HG03520 (cell line): Measurements from ENCODE around the gene METTL5.
"Not testable (repeated sequence)": the region's sequence is repeated elsewhere in the genome, so short reads cannot be mapped to it uniquely, and the experiment has no call there.

Experiments used
- ATAC-seq: cut with Tn5 transposase; IDR thresholded peaks from one replicate; pipeline ENCODE4 v1.9.1; 2021; ENCODE audit warnings: mild to moderate bottlenecking, moderate library complexity; ENCODE audit not compliant: unreplicated experiment

Gene METTL5

DNA sequence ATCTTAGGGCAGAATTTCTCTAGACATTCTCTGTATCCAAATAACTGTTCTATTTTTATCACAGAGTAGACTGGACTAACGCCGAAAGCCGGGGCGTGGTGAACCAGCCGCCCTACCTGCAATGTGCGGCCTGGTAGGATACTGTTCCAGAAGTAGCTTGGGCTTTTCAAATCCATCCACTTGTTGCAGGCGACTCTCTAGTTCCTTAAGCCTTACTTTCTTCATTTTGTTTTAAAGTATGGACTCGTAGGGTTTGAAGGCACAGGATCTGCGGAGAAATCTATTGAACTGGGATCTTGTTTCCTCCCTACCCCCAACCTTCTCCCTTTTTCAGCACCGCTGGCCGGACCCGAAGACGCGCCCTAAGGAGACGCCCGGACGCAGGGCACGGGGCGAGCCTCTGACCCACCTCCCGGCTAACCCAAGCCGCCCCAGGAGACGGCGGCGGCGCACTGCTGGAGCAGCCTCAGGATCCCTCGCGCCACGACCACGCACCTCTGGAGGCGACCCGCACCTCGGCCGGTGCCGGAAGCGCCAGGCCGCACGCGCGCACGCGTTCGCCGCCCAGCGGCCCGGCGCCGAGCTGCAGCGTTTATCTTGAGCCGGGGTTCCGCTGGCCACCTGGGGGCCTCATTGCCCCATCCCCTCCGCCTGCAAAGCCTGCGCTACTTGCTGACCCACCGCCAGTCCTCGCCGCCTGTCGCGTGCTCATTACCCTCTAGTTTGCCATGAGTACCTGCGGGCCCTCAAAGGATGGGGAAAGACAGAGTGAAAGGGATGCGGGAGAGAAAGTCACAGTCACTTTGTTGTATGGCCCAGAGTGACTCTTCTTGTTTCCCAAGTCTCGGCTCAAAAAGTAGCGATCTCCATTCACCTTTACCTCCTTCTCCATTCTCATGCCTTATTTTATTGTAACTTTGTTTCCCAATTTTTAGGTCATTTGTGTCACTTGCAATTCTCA is at the start of gene METTL5:
METTL5 (minus strand) TSS at position 533 of the 961 bp plus-strand sequence; CDS start at position 225, 308 bp downstream.
- ATAC-seq, result peak; percentile 64

DNA sequence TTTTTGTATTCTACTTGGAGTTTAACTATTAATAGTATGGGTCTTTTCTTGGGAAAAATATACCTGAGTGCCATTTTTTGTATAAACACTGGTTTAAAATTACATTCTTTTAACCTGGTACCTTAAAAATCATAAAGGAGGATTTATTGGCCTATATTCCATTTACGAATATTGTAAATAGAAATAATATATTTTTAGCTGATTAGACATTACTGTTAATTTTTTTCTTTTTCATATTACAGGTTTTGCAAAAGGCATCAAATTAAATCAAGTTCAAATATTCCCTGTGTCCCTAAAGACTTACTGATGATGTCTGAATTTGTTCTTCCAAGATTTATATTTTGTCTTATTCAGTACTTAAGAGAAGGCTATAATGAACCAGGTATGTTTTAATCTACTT is 47.3 kb upstream of the METTL5 start:
- no peak for ATAC-seq

DNA sequence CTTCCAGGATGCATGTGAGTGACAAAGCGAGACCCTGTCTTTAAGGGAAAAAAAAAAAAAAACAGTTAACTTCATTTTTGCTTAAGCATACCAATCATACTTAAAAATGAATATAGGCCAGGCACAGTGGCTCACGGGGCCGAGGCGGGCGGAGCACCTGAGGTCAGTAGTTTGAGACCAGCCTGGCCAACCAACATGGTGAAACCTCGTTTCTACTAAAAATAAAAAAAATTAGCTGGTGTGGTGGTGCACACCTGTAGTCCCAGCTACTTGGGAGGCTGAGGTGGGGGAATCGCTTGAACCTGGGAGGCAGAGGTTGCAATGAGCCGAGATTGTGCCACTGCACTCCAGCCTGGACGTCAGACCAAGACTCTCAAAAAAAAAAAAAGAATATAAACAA is 46.7 kb upstream of the METTL5 start:
- ATAC-seq, result not testable (repeated sequence)

DNA sequence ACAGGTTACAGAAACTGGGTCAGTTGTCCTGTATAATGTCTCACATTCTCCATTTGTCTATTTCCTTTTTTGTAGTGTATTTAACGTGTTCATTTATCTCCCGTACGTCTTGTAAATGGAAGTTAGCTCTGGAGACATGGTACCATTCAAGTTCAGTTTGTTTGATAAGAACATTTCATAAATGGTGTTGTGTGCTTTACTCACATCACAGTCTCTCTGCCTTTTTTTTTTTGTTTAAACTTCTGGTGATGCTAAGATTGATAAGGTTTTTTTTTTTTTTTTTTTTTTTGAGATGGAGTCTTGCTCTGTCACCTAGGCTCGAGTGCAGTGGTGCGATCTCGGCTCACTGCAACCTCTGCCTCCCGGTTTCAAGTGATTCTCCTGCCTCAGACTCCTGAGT is 44.2 kb upstream of the METTL5 start:
- ATAC-seq, result no peak

DNA sequence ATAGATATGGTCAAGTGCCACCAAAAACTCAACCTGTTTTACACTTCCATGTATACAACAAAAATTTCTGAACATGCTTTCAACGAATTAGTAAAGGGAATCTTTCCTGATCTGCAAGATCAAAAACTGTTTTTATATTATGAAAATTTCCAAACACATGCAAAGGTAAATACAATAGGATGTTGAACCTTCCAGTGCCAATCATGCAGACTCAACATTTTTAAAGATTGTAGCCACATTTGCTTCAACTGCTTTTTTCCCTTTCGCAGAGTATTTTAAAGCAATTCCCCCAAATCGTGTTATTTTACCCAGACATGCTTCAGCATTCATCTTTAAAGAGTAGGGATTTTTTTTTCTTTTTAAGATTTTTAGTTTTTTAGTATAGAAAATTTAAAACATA is 42.9 kb upstream of the METTL5 start:
- ATAC-seq, result no peak

DNA sequence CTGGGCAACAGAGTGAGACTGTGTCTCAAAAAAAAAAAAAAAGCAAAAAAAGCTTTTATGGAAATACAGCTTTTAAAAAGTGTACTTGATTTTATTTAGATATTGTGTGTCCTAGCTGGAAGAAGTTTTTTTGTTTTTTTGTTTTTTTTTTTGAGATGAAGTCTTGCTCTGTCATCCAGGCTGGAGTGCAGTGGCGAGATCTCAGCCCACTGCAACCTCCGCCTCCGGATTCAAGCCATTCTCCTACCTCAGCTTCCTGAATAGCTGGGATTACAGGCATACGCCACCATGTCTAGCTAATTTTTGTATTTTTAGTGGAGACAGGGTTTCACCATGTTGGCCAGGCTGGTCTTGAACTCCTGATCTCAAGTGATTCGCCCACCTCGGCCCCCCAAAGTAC is 41.5 kb upstream of the METTL5 start:
- not testable (repeated sequence) for ATAC-seq

DNA sequence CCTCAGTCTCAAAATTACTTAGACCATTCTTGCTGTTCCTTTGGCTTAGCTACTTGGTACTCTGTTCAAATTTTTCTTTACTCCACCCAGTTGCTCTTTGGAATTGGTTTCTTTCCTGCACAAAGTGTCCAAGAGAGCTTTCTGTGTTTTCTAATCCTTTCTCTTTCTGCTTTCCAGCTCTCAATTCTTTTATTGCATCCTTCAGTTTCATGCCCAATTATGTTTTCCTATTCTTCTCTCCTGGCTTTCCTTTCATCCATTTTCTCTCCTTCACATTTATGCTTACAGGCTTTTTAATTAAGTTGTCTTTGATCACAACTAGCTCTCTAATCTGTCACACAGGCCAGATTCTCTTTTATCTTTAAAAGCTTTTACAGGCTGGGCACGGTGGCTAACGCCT is 40.8 kb upstream of the METTL5 start:
- no peak for ATAC-seq

DNA sequence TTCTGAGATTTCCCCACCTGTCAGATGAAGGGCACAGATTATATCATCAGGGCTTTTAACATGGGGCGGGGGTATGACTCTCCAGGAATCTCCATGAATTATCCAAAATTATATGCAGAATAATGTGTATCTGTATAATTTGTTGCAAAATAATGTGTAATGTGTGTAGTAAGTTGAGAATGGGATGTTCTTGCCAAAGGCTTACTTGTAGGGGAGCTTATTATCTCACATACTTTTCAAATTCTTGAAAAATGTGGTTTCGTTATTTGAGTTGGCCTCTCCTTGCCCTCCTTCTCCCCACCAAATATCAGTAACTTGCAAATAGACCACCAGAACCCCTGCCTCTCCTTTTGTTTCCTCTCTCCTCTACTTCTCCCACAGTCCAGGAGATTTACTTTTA is 38.1 kb upstream of the METTL5 start:
- ATAC-seq, result no peak

DNA sequence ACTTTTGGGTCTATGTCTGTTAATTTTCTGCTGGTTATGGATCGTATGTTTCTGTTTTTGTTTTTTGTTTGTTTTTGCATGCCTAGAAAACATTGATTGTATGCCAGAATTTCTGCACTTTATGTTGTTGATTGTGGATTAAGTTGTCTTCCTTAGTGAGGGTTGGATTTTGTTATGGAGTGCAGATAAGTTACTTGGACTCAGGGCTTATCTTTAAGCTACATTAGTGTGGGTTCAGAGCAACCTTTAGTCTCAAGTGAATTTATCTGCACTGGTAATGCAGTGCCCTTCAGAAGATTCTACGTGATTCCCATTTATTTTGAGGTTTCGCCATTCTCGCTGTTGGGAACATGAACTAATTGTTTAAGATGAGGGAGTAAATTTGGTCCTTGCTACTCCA is 35.4 kb upstream of the METTL5 start:
- ATAC-seq, result no peak

DNA sequence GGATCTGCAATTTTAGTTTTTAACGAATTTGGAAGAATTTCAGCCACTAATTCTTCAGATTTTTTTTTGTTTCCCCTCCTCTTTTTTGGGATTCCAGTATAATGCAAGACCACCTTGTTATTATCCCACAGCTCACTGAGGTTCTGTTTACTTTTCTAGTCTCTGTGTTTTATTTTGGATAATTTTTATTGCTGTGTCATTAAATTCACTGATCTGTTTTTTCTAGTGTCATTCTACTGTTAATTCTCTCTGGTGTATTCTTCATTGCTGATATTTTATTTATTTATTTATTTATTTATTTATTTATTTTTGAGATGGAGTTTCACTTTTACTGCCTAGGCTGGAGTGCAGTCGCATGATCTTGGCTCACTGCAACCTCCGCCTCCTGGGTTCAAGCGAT is 34.7 kb upstream of the METTL5 start:
- no peak for ATAC-seq

DNA sequence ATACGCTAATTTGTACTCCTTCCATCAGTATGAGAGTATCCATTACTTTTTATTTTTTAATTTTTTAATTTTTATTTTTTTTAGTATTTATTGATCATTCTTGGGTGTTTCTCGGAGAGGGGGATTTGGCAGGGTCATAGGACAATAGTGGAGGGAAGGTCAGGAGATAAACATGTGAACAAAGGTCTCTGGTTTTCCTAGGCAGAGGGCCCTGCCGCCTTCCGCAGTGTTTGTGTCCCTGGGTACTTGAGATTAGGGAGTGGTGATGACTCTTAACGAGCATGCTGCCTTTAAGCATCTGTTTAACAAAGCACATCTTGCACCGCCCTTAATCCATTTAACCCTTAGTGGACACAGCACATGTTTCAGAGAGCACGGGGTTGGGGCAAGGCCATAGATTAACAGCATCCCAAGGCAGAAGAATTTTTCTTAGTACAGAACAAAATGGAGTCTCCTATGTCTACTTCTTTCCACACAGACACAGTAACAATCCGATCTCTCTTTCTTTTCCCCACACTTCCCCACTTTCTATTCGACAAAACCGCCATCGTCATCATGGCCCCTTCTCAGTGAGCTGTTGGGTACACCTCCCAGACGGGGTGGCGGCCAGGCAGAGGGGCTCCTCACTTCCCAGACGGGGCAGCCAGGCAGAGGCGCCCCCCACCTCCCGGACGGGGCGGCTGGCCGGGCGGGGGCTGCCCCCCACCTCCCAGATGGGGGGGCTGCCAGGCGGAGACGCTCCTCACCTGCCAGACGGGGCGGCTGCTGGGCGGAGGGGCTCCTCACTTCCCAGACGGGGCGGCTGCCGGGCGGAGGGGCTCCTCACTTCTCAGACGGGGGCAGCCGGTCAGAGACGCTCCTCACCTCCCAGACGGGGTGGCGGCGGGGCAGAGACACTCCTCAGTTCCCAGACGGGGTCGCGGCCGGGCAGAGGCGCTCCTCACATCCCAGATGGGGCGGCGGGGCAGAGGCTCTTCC is 30.9 kb upstream of the METTL5 start:
- not testable (repeated sequence) for ATAC-seq

DNA sequence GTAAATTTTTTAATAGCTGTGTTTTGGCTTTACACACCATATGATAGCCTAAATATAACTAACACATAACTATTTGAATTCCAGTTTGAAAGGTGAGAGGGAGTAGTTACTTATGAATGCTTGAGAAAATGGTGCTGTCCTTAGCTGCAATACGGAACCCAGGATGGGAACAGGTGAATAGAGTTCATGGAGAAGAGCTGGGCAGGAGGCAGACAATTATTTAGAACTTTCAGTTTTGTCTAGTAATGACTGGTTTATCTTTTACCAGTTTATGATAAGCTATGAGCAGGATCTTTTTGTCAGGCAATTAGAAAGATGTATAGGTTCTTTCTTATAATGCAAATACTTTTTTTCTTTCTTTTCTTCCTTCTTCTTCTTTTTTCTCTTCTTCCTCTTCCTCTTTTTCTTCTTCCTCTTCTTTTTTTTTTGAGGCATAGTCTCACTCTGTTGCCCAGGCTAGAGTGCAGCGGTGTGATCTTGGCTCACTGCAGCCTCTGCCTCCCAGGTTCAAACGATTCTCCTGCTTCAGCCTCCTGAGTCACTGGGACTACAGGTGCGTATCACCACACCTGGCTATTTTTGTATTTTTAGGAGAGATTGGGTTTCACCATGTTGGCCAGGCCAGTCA is 28.4 kb upstream of the METTL5 start:
- no peak for ATAC-seq

DNA sequence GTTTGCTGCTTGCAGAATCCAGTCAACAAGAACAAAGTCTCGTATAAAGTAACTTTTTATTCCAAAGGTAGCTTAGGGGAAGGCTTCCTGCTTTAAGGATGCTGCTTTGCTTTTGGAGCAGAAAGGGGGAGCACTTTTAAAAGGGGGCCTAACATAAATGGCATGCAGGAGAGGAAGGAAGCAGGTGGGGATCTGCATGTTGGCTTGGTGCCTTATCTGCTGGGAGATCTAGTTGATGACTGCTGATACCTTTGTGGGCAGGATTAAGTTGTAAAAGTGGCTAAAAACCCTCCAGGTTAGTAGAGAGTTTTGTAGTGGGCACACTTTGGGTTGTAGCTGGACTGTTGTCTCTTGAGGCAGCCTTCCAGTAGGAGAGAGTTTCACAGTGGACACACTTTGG is 25.0 kb upstream of the METTL5 start:
- no peak for ATAC-seq

DNA sequence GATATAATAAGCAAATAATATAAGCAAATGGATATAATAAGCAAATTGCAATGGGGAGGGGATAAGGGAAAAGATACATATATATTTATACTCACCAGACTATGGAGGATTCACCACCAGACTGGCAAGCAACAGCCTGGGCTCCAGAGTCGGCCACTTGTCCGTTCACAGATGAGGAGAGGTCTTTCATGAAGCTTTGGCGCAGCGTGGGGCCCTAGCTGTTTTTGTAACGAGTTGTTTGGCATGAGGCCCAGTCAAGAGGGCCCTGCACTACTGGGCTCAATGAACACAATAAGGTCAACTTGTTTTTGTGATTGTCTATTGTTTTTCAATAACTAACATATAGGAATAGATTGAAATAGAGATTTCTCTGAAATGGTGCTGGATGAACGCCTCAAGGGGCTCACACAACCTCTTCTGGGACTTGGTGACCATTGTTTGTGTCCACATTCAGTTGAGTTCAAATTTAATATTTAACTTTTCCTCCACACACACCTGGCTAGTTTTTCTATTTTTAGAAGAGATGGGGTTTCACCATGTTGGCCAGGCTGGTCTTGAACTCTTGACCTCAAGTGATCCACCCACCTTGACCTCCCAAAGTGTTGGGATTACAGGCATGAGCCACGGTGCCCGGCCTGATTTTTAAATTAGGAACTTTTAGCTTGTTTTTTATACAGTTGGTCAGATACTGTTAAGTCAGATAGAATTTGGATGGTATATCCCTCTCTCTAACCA is 24.4 kb upstream of the METTL5 start:
- not testable (repeated sequence) for ATAC-seq

DNA sequence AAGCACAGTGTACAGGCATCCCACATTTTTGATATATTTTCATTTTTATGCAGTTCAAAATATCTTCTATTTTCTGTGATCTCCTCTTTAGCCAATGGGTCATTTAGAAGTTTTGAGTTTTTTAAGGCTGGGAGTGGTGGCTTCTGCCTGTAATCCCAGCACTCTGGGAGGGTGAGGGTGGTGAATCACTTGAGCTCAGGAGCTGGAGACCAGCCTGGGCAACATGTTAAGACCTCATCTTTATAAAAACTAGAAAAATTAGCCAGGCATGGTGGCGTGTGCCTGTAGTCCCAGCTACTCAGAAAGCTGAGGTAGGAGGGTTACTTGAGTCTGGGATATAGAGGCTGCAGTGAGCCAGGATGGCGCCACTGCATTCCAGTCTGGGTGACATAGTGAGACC is 20.3 kb upstream of the METTL5 start:
- no peak for ATAC-seq

DNA sequence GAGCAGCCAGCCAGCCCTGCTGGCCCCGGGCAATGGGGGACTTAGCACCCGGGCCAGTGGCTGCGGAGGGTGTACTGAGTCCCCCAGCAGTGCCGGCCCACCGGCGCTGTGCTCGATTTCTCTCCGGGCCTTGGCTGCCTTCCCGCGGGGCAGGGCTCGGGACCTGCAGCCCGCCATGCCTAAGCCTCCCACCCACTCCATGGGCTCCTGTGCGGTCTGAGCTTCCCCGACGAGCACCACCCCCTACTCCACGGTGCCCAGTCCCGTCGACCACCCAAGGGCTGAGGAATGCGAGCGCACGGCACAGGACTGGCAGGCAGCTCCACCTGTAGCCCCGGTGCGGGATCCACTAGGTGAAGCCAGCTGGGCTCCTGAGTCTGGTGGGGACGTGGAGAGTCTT is 16.9 kb upstream of the METTL5 start:
- ATAC-seq, result not testable (repeated sequence)

DNA sequence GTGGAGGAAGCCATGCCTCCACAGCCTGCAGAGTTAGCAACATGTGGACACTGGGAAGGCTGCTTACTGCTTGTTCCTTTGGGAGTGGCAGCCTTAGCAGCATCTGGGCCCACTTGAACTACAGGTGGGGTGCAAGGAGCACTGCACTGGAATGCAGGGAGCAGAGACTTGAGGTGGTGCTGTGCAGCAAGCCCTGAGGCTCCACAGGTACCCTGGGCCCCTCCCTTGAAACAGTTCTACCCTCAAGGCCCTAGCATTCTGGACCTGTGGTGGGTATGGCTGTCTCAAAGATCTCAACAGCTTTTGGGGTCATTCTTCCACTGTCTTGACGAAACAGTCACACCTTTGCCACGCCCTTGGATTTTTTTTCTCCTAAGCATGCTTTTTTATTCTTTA is 16.0 kb upstream of the METTL5 start:
- no peak for ATAC-seq

DNA sequence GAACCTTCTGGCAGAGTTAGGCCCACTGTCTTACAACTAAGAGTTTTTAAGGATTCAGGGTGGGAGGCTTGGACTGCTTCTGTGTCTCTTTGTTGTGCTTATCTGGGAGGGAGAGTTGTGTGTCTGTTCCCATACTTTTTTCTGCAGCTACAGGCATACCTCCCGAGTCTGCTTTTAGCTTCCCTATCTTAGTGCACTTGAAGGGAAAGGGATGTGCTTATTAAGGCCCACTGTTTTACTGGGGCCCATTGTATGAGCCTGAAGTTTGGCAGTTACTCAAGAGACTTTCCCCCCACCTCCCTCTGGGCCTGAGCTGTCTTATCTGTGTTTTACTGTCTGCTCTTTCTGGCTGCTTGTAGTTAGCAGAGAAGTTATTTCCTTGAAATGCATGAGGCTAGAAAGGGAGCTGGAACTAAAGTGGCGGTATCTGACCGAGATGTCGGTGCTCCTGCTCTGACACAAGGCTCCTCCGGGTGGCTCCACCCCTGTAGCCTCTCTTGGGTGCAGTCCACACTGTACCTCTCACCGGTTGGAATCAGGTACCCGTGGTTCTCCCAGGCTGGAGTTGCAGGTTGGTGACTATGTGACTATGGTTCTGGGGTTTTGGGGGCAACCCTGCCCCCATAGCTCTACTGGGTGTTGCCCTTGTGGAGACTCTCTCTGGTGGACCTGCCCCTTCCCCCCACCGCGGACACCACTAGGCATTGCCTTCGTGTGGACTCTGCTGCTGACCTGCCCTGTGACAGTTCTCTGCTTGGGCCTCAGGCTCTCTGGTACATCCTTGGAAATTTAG is 15.4 kb upstream of the METTL5 start:
- no peak for ATAC-seq

DNA sequence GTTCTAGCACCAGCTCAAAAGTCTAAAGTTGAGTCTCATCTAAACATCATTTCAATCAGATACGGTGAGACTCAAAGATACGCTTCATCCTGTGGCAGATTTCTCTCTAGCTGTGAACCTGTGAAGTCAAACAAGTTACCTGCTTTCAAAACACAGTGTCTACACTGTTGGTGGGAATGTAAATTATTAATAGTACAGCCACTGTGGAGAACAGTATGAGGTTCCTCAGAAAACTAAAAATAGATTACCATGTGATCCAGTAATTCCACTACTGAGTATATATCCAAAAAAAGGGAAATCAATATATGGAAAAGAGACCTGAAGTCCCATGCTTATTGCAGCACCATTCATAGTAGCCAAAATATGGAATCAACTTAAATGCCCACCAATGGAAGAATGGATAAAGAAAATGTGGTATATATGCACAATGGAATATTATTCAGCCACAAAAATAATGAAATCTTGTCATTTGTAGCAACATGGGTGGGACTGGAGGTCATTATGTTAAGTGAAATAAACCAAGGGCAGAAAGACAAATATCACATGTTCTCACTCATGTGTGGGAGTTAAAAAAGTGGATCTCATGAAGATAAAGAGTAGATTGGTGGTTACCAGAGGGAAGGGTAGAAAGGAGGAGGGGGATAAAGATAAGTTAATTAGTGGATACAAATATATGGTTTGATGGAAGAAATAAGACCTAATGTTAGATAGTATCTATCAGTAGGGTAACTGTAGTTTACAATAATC is 14.2 kb upstream of the METTL5 start:
- ATAC-seq, result no peak
